G401 (cell line): ENCODE results near the gene LMO4. TPM values are rescaled to one million over a fixed set of nuclear protein-coding genes. Genes with fewer than 3 reads are reported as not detected.

Source experiments
- DNase-seq: peaks from one replicate; pipeline ENCODE4 v3.0.0-alpha.2; 2015; ENCODE audit warnings: low spot score
- in situ Hi-C: cut with HindIII; loops from 2 replicates; pipeline ENCODE4 v1.10.0; 2016; ENCODE audit warnings: low sequenced_read_pairs, mixed read lengths
- total RNA-seq: library from RNA; depleted of rRNA; stranded (reverse); fragments of >200 nt; shearing (Covaris generic); gene quantifications from 2 replicates; pipeline ENCODE4 v1.2.3, GENCODE V29; 2014

The LMO4 gene
- total RNA-seq, 1 experiment from 2014 or later, result 0.24 TPM

GRCh38 chr1:87393445-87394085 is 64.9 kb downstream of the LMO4 start:
- peak; percentile 11 for DNase-seq
- in situ Hi-C loops, result no loop called here

- in situ Hi-C loops, result no loop called here
- DNase-seq, result no peak
Measured at GRCh38 chr1:87394513-87394912, 65.8 kb downstream of the LMO4 start.

- in situ Hi-C loops, result no loop called here
- DNase-seq, result no peak
Measured at GRCh38 chr1:87394982-87395381, 66.3 kb downstream of the LMO4 start.
